Measurements from ENCODE around the gene CTNND2.
"Not testable (repeated sequence)": the region's sequence is repeated elsewhere in the genome, so short reads cannot be mapped to it uniquely, and the experiment has no call there.

CTNND2 gene

DNA sequence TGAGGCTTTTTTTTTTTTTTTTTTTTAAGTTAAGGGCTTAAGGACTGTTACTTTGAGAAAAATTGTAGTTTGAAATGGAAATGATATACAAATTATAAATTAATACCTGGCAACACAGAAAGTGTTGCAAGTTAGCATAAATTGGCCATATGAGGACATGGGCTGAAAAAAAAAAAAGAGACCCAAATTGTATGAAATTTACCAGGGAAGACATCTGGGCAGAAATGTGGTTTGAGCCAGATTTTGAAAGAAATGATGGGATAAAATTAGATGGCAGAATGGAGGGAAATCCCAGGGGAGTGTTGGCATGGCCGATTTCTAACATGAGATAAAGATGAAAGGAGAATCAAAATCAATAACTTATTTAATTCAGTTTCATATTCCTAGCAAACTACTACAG is 472.1 kb downstream of the CTNND2 start:
- no peaks in the 10 kb centered on the region for H3K27me3 ChIP-seq (ENCODE audit: low read depth, low read length)
- no peaks in the 10 kb centered on the region for H3K36me3 ChIP-seq (ENCODE audit: control insufficient read depth in 1 of 2, insufficient read depth in 2 of 2, low read length in 2 of 2)
- no peaks in the 10 kb centered on the region for H3K4me1 ChIP-seq (ENCODE audit: control insufficient read depth in 1 of 2, insufficient read depth in 2 of 2, low read length in 2 of 2)
- no peak overlapping the region for H3K27ac ChIP-seq (ENCODE audit: low read length)
- no peaks in the 10 kb centered on the region for H3K9me3 ChIP-seq (ENCODE audit: control insufficient read depth in 1 of 2, low read length in 2 of 2)
- H3K4me3 ChIP-seq (ENCODE audit: low read depth in 1 of 2, low read length in 2 of 2), result no peak overlapping the region

DNA sequence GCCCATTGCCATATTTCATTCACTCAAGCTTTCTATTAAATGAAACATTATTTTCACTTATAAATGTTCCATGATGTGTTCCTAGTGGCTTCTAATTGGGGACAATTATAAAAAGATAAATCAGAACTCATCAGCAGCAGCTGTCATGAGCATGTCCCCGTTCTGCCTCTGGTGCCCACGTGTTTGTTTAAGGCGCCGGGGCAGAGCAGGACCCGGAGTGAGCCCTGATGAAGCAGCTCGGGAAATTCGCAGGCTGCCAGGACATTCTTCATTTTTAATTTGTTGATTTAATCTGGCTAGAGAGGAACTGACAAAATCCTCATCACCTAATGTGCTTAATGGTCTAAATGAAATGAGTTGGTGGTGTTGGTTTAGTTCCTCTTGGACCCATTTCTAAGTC is 475.0 kb downstream of the CTNND2 start:
- Histone ChIP-seq H3K4me1 (ENCODE audit: control insufficient read depth in 1 of 2, insufficient read depth in 2 of 2, low read length in 2 of 2) (no peaks in the 10 kb centered on the region), H3K27ac (ENCODE audit: low read length) (no peak overlapping the region), H3K36me3 (ENCODE audit: control insufficient read depth in 1 of 2, insufficient read depth in 2 of 2, low read length in 2 of 2) (no peaks in the 10 kb centered on the region), H3K27me3 (ENCODE audit: low read depth, low read length) (no peaks in the 10 kb centered on the region), H3K4me3 (ENCODE audit: low read depth in 1 of 2, low read length in 2 of 2) (no peak overlapping the region), H3K9me3 (ENCODE audit: control insufficient read depth in 1 of 2, low read length in 2 of 2) (no peaks in the 10 kb centered on the region)

DNA sequence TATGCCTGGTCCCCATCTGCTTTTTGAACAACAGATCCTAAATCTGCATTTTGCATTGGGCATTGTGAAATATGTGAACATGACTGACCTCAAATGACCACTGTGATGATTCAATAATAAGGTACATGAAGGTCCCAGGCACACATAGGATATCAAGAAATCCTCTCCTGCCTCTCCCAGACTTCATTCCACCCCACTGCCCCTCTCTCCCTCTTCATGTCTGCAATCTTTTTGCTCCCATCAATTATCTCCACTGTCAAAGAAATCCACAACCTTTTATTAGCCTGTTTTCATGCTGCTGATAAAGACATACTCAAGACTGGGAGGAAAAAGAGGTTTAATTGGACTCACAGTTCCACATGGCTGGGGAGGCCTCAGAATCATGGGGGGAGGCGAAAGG is 476.7 kb downstream of the CTNND2 start:
- Histone ChIP-seq H3K9me3 (ENCODE audit: control insufficient read depth in 1 of 2, low read length in 2 of 2) (no peaks in the 10 kb centered on the region), H3K4me3 (ENCODE audit: low read depth in 1 of 2, low read length in 2 of 2) (no peak overlapping the region)

DNA sequence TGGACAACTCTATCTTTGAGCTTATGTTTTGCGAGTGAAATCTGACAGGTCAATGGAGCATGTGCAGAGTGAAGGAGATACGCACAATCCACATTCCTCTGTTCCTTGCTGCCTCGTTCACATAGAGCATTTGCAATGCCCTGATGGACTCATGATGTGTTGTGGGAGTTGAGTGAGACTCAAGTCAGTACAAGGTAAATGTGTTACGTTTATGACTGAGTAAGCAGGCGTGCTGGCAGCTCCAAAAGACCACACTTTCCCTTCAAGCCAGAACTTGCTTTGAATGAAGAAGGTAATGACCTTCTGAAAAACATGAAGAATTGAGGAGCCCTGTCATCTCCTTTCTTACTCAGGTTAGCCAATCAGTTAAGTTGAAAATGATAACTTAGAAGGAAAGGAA is 477.8 kb downstream of the CTNND2 start:
- H3K27me3 ChIP-seq (ENCODE audit: low read depth, low read length), result no peaks in the 10 kb centered on the region

More for the DNA sequence above, 476.7 kb downstream of the CTNND2 start:
- H3K4me1 ChIP-seq (ENCODE audit: control insufficient read depth in 1 of 2, insufficient read depth in 2 of 2, low read length in 2 of 2), result no peaks in the 10 kb centered on the region
- no peaks in the 10 kb centered on the region for H3K27me3 ChIP-seq (ENCODE audit: low read depth, low read length)
- H3K27ac ChIP-seq (ENCODE audit: low read length), result no peak overlapping the region
- no peaks in the 10 kb centered on the region for H3K36me3 ChIP-seq (ENCODE audit: control insufficient read depth in 1 of 2, insufficient read depth in 2 of 2, low read length in 2 of 2)

DNA sequence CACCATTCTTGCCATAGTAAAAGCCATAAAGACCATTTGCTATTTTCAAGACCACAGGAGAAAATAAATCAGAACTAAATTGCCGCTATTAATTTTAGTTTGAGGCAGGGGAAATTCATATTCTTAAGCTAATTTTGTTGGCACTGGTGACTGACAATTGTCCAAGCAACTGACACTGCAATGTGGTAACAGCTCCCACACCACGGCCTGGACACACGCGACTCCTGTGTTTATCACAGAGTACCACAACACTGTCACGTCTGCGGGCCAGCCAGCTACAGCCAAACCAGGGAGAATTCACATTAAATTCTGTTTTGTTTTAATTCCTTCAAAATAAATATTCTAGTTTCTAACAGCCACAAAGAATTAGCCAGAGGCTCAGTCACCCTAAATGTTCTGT is 481.9 kb downstream of the CTNND2 start:
- Histone ChIP-seq H3K4me3 (ENCODE audit: low read depth in 1 of 2, low read length in 2 of 2) (no peak overlapping the region), H3K36me3 (ENCODE audit: control insufficient read depth in 1 of 2, insufficient read depth in 2 of 2, low read length in 2 of 2) (no peaks in the 10 kb centered on the region), H3K9me3 (ENCODE audit: control insufficient read depth in 1 of 2, low read length in 2 of 2) (peaks cover 0 to 3% of the 10 kb centered on the region in 2 donors), H3K4me1 (ENCODE audit: control insufficient read depth in 1 of 2, insufficient read depth in 2 of 2, low read length in 2 of 2) (no peaks in the 10 kb centered on the region), H3K27ac (ENCODE audit: low read length) (no peak overlapping the region), H3K27me3 (ENCODE audit: low read depth, low read length) (no peaks in the 10 kb centered on the region)

More for the DNA sequence above, 477.8 kb downstream of the CTNND2 start:
- no peak overlapping the region for H3K27ac ChIP-seq (ENCODE audit: low read length)
- no peaks in the 10 kb centered on the region for H3K36me3 ChIP-seq (ENCODE audit: control insufficient read depth in 1 of 2, insufficient read depth in 2 of 2, low read length in 2 of 2)
- H3K4me1 ChIP-seq (ENCODE audit: control insufficient read depth in 1 of 2, insufficient read depth in 2 of 2, low read length in 2 of 2), result no peaks in the 10 kb centered on the region
- H3K4me3 ChIP-seq (ENCODE audit: low read depth in 1 of 2, low read length in 2 of 2), result no peak overlapping the region
- H3K9me3 ChIP-seq (ENCODE audit: control insufficient read depth in 1 of 2, low read length in 2 of 2), result no peaks in the 10 kb centered on the region

DNA sequence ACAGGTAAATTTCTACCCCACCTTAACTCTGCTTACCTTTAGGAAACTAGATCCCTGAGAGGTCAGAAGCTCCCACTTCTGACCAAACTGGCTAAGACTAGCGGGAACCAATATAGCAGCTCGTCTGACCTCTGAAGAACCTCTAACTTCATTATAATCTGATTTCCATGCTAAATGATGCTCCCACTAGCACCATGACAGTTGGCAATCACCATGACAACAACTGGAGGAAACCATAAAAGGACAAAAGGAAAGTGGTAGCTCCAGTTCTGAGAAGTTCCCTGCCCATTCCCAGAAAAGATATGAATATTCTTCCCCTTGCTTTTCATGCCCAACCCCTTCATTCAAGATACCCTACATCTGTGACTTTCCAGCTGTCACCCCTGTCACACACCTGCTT is 483.3 kb downstream of the CTNND2 start:
- H3K4me1 ChIP-seq (ENCODE audit: control insufficient read depth in 1 of 2, insufficient read depth in 2 of 2, low read length in 2 of 2), result no peaks in the 10 kb centered on the region
- H3K27me3 ChIP-seq (ENCODE audit: low read depth, low read length), result no peaks in the 10 kb centered on the region
- peaks cover 0 to 5% of the 10 kb centered on the region in 2 donors for H3K9me3 ChIP-seq (ENCODE audit: control insufficient read depth in 1 of 2, low read length in 2 of 2)
- no peaks in the 10 kb centered on the region for H3K36me3 ChIP-seq (ENCODE audit: control insufficient read depth in 1 of 2, insufficient read depth in 2 of 2, low read length in 2 of 2)
- no peak overlapping the region for H3K27ac ChIP-seq (ENCODE audit: low read length)
- H3K4me3 ChIP-seq (ENCODE audit: low read depth in 1 of 2, low read length in 2 of 2), result no peak overlapping the region

DNA sequence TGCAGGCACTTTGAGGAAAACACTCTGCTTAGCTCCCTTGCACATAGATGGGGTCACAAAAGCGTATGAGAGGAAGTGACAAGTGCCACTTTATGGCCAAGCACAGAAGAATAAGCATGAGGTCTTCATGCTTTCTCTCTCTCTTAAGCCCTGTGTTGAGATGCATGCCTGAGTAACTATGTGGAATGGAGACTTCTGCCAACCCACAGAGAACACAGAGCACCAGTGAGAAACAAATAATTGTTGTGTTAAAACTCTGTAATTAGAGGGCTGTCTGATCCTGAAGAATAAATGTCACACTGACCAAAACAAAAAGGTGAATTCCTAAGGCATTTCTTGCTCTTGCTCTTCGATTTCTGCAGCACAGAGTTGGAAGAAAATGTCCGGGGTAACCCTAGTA is 488.5 kb downstream of the CTNND2 start:
- H3K36me3 ChIP-seq (ENCODE audit: control insufficient read depth in 1 of 2, insufficient read depth in 2 of 2, low read length in 2 of 2), result no peaks in the 10 kb centered on the region
- no peak overlapping the region for H3K27ac ChIP-seq (ENCODE audit: low read length)
- H3K27me3 ChIP-seq (ENCODE audit: low read depth, low read length), result no peaks in the 10 kb centered on the region
- no peaks in the 10 kb centered on the region for H3K4me1 ChIP-seq (ENCODE audit: control insufficient read depth in 1 of 2, insufficient read depth in 2 of 2, low read length in 2 of 2)
- H3K4me3 ChIP-seq (ENCODE audit: low read depth in 1 of 2, low read length in 2 of 2), result no peak overlapping the region
- H3K9me3 ChIP-seq (ENCODE audit: control insufficient read depth in 1 of 2, low read length in 2 of 2), result peaks cover 5 to 7% of the 10 kb centered on the region in 2 donors

DNA sequence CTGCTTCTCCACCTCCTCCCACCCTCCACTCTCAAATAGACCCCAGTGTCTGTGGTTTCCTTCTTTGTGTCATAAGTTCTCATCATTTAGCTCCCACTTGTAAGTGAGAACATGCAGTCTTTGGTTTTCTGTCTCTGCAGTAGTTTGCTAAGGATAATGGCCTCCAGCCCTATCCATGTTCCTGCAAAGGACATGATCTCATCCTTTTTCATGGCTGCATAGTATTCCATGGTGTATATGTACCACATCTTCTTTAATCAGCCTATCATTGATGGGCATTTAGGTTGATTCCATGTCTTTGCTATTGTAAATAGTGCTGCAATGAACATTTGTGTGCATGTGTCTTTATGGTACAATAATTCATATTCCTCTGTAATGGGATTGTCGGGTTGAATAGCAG is 489.5 kb downstream of the CTNND2 start:
- not testable (repeated sequence) for H3K27ac ChIP-seq (ENCODE audit: low read length); H3K9me3 ChIP-seq (ENCODE audit: control insufficient read depth in 1 of 2, low read length in 2 of 2); H3K36me3 ChIP-seq (ENCODE audit: control insufficient read depth in 1 of 2, insufficient read depth in 2 of 2, low read length in 2 of 2); H3K27me3 ChIP-seq (ENCODE audit: low read depth, low read length); H3K4me3 ChIP-seq (ENCODE audit: low read depth in 1 of 2, low read length in 2 of 2); H3K4me1 ChIP-seq (ENCODE audit: control insufficient read depth in 1 of 2, insufficient read depth in 2 of 2, low read length in 2 of 2)

DNA sequence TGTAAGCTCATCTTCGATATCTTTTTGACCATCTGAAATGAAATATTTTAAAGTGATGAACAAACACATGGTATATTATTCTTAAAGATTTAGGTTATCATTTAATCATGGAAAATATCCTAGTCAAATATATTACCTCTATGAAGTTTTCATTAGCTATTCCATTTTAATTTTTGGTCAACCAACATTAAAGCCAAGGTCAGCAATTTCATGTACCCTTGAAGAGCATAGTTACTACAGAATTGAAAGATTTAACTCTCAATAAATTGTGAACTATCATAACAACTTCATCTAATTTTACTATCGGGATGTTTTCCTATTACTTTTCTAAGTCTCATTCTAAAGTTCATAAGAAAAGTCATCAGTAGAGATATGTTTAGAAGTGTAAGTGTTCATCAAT is 492.6 kb downstream of the CTNND2 start:
- Histone ChIP-seq H3K27me3 (ENCODE audit: low read depth, low read length) (no peaks in the 10 kb centered on the region), H3K36me3 (ENCODE audit: control insufficient read depth in 1 of 2, insufficient read depth in 2 of 2, low read length in 2 of 2) (no peaks in the 10 kb centered on the region), H3K4me3 (ENCODE audit: low read depth in 1 of 2, low read length in 2 of 2) (no peak overlapping the region), H3K4me1 (ENCODE audit: control insufficient read depth in 1 of 2, insufficient read depth in 2 of 2, low read length in 2 of 2) (no peaks in the 10 kb centered on the region), H3K27ac (ENCODE audit: low read length) (no peak overlapping the region), H3K9me3 (ENCODE audit: control insufficient read depth in 1 of 2, low read length in 2 of 2) (peaks cover 0 to 7% of the 10 kb centered on the region in 2 donors)

DNA sequence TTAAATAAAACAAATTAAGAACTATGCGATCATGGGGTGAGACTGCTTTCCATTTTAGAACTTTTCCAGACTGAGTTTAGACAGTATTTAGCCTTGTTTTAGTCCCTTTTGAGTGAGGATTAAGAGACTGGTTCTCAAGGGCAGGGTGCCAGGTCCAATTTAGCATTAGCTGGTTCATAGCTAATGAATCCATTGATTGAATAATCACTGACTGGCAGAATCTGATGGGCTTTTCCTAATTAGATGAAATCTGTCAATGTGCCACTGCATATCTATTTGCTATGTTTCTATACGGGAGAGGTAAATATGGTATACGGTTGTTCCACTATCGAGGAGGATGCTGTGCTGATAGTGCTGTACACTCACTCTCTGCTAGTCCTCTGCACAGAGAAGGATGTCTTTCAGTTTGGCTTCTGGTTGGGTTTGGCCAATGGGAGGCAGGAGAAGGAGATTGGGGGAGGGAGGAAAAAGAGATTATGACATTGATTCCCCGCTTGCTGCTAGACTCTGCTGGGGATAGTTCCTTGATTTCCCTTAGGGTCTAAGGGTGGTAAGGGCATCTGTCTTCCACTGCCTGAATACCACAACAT is 496.6 kb downstream of the CTNND2 start:
- H3K4me1 ChIP-seq (ENCODE audit: control insufficient read depth in 1 of 2, insufficient read depth in 2 of 2, low read length in 2 of 2), result no peaks in the 10 kb centered on the region
- no peaks in the 10 kb centered on the region for H3K27me3 ChIP-seq (ENCODE audit: low read depth, low read length)
- no peaks in the 10 kb centered on the region for H3K36me3 ChIP-seq (ENCODE audit: control insufficient read depth in 1 of 2, insufficient read depth in 2 of 2, low read length in 2 of 2)
- no peak overlapping the region for H3K4me3 ChIP-seq (ENCODE audit: low read depth in 1 of 2, low read length in 2 of 2)
- H3K9me3 ChIP-seq (ENCODE audit: control insufficient read depth in 1 of 2, low read length in 2 of 2), result no peaks in the 10 kb centered on the region
- no peak overlapping the region for H3K27ac ChIP-seq (ENCODE audit: low read length)

DNA sequence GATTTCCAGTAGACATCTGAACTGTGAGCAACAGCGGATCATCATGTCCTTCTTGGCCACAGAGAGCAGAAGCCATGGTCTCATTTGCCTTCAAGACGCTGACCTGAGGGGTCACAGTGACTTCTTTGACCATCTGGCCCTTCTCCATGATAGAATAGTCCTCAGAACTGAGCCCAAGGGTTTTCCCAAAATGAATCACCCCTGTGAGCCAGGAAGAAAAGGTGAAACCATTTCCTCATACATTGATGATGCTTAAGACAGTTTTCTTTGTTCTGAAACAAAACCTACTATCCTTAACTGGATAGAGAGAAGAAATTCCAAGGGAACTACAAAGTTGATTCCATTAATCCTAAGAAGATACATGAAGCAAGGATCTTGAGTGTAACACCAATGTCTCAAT is 503.9 kb downstream of the CTNND2 start:
- H3K9me3 ChIP-seq (ENCODE audit: control insufficient read depth in 1 of 2, low read length in 2 of 2), result no peaks in the 10 kb centered on the region
- no peaks in the 10 kb centered on the region for H3K27me3 ChIP-seq (ENCODE audit: low read depth, low read length)
- no peak overlapping the region for H3K4me3 ChIP-seq (ENCODE audit: low read depth in 1 of 2, low read length in 2 of 2)
- no peaks in the 10 kb centered on the region for H3K36me3 ChIP-seq (ENCODE audit: control insufficient read depth in 1 of 2, insufficient read depth in 2 of 2, low read length in 2 of 2)
- no peaks in the 10 kb centered on the region for H3K4me1 ChIP-seq (ENCODE audit: control insufficient read depth in 1 of 2, insufficient read depth in 2 of 2, low read length in 2 of 2)
- H3K27ac ChIP-seq (ENCODE audit: low read length), result no peak overlapping the region

DNA sequence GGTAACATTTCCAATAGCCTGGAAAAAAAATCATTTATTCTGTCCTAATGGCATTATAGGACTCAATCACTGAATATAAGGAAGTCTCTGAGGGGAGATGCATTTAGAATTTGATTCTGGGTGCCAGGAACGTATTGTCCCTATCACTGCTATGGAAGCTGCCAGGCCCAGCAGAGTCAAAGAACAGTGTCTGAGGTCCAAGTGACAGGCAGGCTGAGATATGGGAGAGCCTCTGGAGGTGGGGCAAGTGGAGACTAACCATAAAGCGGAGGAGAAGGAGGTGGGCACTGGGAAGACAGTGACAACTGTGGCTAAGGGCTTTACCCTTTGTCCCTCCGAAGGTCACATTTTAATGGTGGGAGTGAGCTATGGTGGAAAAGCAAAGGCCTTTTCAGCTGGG is 505.5 kb downstream of the CTNND2 start:
- no peak overlapping the region for H3K4me3 ChIP-seq (ENCODE audit: low read depth in 1 of 2, low read length in 2 of 2)
- no peaks in the 10 kb centered on the region for H3K4me1 ChIP-seq (ENCODE audit: control insufficient read depth in 1 of 2, insufficient read depth in 2 of 2, low read length in 2 of 2)
- H3K9me3 ChIP-seq (ENCODE audit: control insufficient read depth in 1 of 2, low read length in 2 of 2), result no peaks in the 10 kb centered on the region
- no peaks in the 10 kb centered on the region for H3K36me3 ChIP-seq (ENCODE audit: control insufficient read depth in 1 of 2, insufficient read depth in 2 of 2, low read length in 2 of 2)
- H3K27me3 ChIP-seq (ENCODE audit: low read depth, low read length), result no peaks in the 10 kb centered on the region
- H3K27ac ChIP-seq (ENCODE audit: low read length), result no peak overlapping the region

Data from muscle layer of duodenum (tissue), 2 donors.